IPS DF 4.7 (cell line): Measurements from ENCODE around the gene ZNF423.
A peak's percentile ranks its signal among the peaks of the same experiment; 100 is the strongest.

Experiments
- DNase-seq: peaks from one replicate; pipeline ENCODE4 v3.0.0-alpha.2; 2013; ENCODE audit warnings: low spot score; ENCODE audit errors: extremely low read depth

Gene ZNF423

GRCh38 chr16:49462362-49462988 lies 393.4 kb downstream of the ZNF423 start:
- no peak for DNase-seq

GRCh38 chr16:49461517-49461951 lies 394.4 kb downstream of the ZNF423 start:
- no peak for DNase-seq

GRCh38 chr16:49460786-49461470 lies 395.0 kb downstream of the ZNF423 start:
- no peak for DNase-seq

- DNase-seq: no peak
Observed at GRCh38 chr16:49459953-49460735, 395.8 kb downstream of the ZNF423 start.

GRCh38 chr16:49458656-49459445 lies 397.1 kb downstream of the ZNF423 start:
- DNase-seq: no peak

- DNase-seq: no peak
Observed at GRCh38 chr16:49458243-49458642, 397.7 kb downstream of the ZNF423 start.

- no peak for DNase-seq
Observed at GRCh38 chr16:49457196-49457595, 398.7 kb downstream of the ZNF423 start.

- DNase-seq: no peak
Observed at GRCh38 chr16:49456763-49457162, 399.1 kb downstream of the ZNF423 start.

- no peak for DNase-seq
Observed at GRCh38 chr16:49455991-49456745, 399.7 kb downstream of the ZNF423 start.

GRCh38 chr16:49455181-49455990 lies 400.5 kb downstream of the ZNF423 start:
- no peak for DNase-seq

- DNase-seq: no peak
Observed at GRCh38 chr16:49454426-49455180, 401.3 kb downstream of the ZNF423 start.

- no peak for DNase-seq
Observed at GRCh38 chr16:49453983-49454382, 401.9 kb downstream of the ZNF423 start.

- DNase-seq: no peak
Observed at GRCh38 chr16:49453021-49453420, 402.9 kb downstream of the ZNF423 start.

GRCh38 chr16:49452578-49452977 lies 403.3 kb downstream of the ZNF423 start:
- DNase-seq: no peak

GRCh38 chr16:49452108-49452507 lies 403.8 kb downstream of the ZNF423 start:
- DNase-seq: no peak

GRCh38 chr16:49446805-49447204 lies 409.1 kb downstream of the ZNF423 start:
- no peak for DNase-seq

GRCh38 chr16:49443576-49443975 lies 412.3 kb downstream of the ZNF423 start:
- no peak for DNase-seq

- DNase-seq: no peak
Observed at GRCh38 chr16:49442805-49443204, 413.1 kb downstream of the ZNF423 start.

- DNase-seq: peak; percentile 51
Observed at GRCh38 chr16:49441366-49441780, 414.5 kb downstream of the ZNF423 start.
